Testis (tissue), 3 donors: ENCODE results near the gene MACO1. TPM values are rescaled to one million over a fixed set of nuclear protein-coding genes. Genes with fewer than 3 reads are reported as not detected.

Experiments used
- DNase-seq: peaks from one replicate; pipeline ENCODE4 v3.0.0-alpha.2; 2019
- H3K27ac ChIP-seq, 2 donors: fragments of 200-600 bp; sonication (generic); one replicate each; pipeline ENCODE4 v1.5.1; 2019
- H3K27me3 ChIP-seq: fragments of 200-600 bp; sonication (generic); one replicate; pipeline ENCODE4 v1.5.1; 2019
- H3K36me3 ChIP-seq: fragments of 200-600 bp; sonication (generic); one replicate; pipeline ENCODE4 v1.5.1; 2017; ENCODE audit warnings: low read depth; ENCODE audit errors: missing control alignments
- H3K4me1 ChIP-seq: fragments of 200-600 bp; sonication (generic); one replicate; pipeline ENCODE4 v1.5.1; 2019
- H3K4me3 ChIP-seq, 2 donors: fragments of 200-600 bp; sonication (generic); one replicate each; pipeline ENCODE4 v1.5.1; 2017 to 2019
- H3K9me3 ChIP-seq: fragments of 200-600 bp; sonication (generic); one replicate; pipeline ENCODE4 v1.5.1; 2017
- POLR2A ChIP-seq: fragments of 450-650 bp; IDR thresholded peaks from one replicate; pipeline ENCODE4 v1.6.1; 2017; ENCODE audit warnings: antibody characterized with exemption, mild to moderate bottlenecking, moderate library complexity
- WGBS, 2 donors: methylation state at CpG; one replicate each; pipeline ENCODE4 v1.1.5; 2018; 5-methylcytosine and 5-hydroxymethylcytosine counted together
- intact Hi-C: fragments of 100-400 bp; cut with DNase I; formaldehyde crosslinking; loops from one replicate; pipeline ENCODE4 v1.15.1; 2023; ENCODE audit warnings: low total_unique reads
- polyA plus RNA-seq: library from polyadenylated mRNA; stranded (reverse); fragments of 350-450 nt; fragmentation: Illumina TruSeq; extraction: RNeasy Lipid Tissue Mini Kit (QIAGEN cat#74804); gene quantifications from one replicate; pipeline ENCODE4 v1.2.3, GENCODE V29; 2014; ENCODE audit warnings: low read depth, low replicate concordance; ENCODE audit not compliant: insufficient read depth
- total RNA-seq, 2 donors: library from RNA; depleted of rRNA; stranded (reverse); fragments of >200 nt; gene quantifications; one replicate each; pipeline ENCODE4 v1.2.3, GENCODE V29; 2016
- TF ChIP-seq, protein P1 (sequence below), 3 experiments: fragments of 450-650 bp in 2 of 3; fragments of 200-600 bp in 1 of 3; sonication (generic) in 1 of 3; IDR thresholded peaks; one replicate each; pipeline ENCODE4 v1.5.1; 2016 to 2019; ENCODE audit warnings: antibody characterized with exemption in 3 of 3, mild to moderate bottlenecking in 2 of 3, moderate library complexity in 1 of 3

MACO1 gene
- total and polyA plus RNA-seq, 3 donors from 2014 or later: 22.1 to 51.3 (median 25.4) TPM

DNA sequence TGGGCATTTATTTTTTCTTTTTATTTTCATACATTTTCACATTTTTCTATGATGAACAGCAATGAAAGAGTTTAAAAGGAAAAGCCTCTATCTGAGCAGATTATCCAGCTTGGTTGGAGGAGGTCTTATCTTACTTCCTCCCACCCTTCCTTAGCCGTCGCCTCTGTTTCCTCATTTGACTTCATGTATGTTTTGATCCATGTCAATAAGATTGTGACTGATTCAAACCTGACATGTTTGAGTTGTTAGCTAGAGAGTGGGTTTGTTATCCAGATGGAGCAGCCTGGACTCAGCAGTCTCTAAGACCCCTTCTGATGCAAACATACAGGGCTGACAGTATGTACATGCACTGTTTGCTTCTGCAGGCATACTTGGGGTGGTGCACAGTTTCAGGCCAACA lies 31.2 kb downstream of the MACO1 start:
- TF ChIP-seq POLR2A: no peak
- TF ChIP-seq, protein P1, sequence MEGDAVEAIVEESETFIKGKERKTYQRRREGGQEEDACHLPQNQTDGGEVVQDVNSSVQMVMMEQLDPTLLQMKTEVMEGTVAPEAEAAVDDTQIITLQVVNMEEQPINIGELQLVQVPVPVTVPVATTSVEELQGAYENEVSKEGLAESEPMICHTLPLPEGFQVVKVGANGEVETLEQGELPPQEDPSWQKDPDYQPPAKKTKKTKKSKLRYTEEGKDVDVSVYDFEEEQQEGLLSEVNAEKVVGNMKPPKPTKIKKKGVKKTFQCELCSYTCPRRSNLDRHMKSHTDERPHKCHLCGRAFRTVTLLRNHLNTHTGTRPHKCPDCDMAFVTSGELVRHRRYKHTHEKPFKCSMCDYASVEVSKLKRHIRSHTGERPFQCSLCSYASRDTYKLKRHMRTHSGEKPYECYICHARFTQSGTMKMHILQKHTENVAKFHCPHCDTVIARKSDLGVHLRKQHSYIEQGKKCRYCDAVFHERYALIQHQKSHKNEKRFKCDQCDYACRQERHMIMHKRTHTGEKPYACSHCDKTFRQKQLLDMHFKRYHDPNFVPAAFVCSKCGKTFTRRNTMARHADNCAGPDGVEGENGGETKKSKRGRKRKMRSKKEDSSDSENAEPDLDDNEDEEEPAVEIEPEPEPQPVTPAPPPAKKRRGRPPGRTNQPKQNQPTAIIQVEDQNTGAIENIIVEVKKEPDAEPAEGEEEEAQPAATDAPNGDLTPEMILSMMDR (IDR thresholded peaks at IDR 0.05): no peak
- WGBS, 2 donors: 54 to 67% methylated on average over 2 of the region's 2 CpGs
- no peak for DNase-seq
- no peak overlapping the region for H3K27ac ChIP-seq
- H3K36me3 ChIP-seq: no peaks in the 10 kb centered on the region
- H3K27me3 ChIP-seq: no peaks in the 10 kb centered on the region
- H3K9me3 ChIP-seq: no peaks in the 10 kb centered on the region
- H3K4me3 ChIP-seq: no peak overlapping the region
- peaks cover 1% of the 10 kb centered on the region for H3K4me1 ChIP-seq
- intact Hi-C loops: no loop called here

DNA sequence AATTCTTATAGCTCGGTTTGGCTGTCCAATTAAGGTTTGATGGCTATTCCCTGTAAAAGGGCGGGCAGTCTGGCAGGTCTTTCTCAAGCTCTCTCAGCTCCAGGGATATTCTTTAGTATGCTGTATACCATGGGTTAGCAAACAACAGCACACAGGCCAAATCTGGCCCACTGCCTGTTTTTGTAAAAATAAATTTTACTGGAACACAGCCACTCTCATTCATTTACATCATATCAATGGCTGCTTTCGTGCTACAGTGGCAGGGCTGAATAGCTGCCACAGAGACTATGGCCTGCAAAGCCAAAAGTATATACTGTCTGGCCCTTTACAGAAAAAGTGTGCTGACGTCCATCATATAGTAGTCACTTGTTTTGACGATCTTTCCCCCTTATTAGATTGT lies 32.0 kb downstream of the MACO1 start:
- intact Hi-C loops: no loop called here
- H3K27ac ChIP-seq: no peak overlapping the region
- no peak overlapping the region for H3K4me3 ChIP-seq
- H3K9me3 ChIP-seq: no peaks in the 10 kb centered on the region
- H3K27me3 ChIP-seq: no peaks in the 10 kb centered on the region
- no peak for TF ChIP-seq POLR2A
- TF ChIP-seq, protein P1 (IDR thresholded peaks at IDR 0.05): no peak
- WGBS, 2 donors: 61 to 62% methylated on average over 5 of the region's 5 CpGs
- DNase-seq: no peak
- no peaks in the 10 kb centered on the region for H3K36me3 ChIP-seq
- peaks cover 6% of the 10 kb centered on the region for H3K4me1 ChIP-seq

DNA sequence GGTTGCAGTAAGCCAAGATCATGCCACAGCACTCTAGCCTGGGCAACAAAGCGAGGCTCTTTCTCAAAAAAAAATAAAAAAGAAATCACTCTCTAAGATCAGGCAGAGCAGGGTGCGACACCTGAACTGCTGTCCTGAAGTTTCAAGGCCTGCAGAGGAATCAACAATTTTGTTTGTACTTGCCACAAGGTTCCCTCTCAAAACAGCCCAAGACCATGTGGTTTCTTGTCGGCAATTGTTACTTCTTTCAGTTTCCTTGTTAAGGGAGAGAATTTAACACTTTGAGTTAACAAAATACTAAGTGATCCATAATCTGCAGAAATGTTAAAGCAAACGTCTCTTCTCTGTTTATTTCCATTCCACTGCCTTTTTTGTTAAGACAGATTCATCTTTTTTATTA lies 36.5 kb downstream of the MACO1 start:
- Histone ChIP-seq H3K27me3 (no peaks in the 10 kb centered on the region), H3K4me3 (no peak overlapping the region), H3K36me3 (no peaks in the 10 kb centered on the region), H3K9me3 (no peaks in the 10 kb centered on the region), H3K4me1 (peaks cover 10% of the 10 kb centered on the region), H3K27ac (no peak overlapping the region)
- no peak for TF ChIP-seq POLR2A
- TF ChIP-seq, protein P1 (IDR thresholded peaks at IDR 0.05): no peak
- DNase-seq: no peak
- 43 to 51% methylated on average over 4 of the region's 4 CpGs for WGBS, 2 donors
- intact Hi-C loops: no loop called here

DNA sequence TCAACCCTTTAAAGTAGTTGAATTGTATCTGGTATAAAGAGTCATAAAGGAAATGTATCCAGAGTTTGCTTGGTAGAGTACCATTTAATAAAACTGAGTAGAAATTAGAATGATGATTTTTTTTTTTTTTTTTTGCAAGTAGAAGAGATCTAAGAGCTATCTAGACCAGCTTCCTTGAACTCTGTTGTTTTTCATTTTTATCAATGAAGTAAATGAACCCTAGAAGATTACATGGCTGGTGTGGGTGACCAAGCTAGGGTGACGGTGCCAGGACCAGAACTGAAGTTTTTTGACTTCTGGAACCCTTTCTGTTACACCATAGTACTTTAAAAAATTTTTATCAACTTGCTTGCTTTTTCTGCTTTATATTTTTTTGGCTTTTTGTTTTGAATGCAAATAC lies 36.9 kb downstream of the MACO1 start:
- intact Hi-C loops: no loop called here
- Histone ChIP-seq H3K27me3 (no peaks in the 10 kb centered on the region), H3K27ac (peak overlapping the region in 1 of 2 donors; percentile 71), H3K36me3 (no peaks in the 10 kb centered on the region), H3K4me1 (peaks cover 10% of the 10 kb centered on the region), H3K4me3 (no peak overlapping the region), H3K9me3 (no peaks in the 10 kb centered on the region)
- no peak for DNase-seq
- TF ChIP-seq, protein P1 (IDR thresholded peaks at IDR 0.05): no peak
- WGBS, 2 donors: 23 to 35% methylated on average over 1 of the region's 1 CpG

DNA sequence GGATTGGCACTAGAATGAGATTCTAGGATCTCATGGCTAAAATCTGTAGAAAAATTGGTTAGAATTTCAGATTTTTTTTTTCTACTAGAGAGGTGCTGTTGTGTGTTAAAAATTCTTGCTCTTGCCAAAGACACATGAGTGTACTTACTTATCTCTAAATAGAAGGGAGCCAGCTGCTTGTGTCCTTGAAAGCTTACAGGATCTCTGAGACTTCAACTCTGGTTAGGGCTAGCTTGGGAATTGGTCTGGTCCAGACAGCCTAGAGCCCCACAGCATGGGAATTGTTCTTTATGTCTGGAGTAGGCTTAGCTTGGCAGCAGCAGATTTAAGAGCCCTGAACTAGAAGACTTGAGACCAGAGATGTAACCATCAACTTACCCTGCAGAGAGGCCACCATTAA lies 37.3 kb downstream of the MACO1 start:
- Histone ChIP-seq H3K9me3 (no peaks in the 10 kb centered on the region), H3K27me3 (no peaks in the 10 kb centered on the region), H3K4me1 (peaks cover 10% of the 10 kb centered on the region), H3K4me3 (no peak overlapping the region), H3K27ac (peak overlapping the region in 1 of 2 donors; percentile 71), H3K36me3 (no peaks in the 10 kb centered on the region)
- TF ChIP-seq, protein P1 (IDR thresholded peaks at IDR 0.05): no peak
- no peak for TF ChIP-seq POLR2A
- intact Hi-C loops: no loop called here
- peak; percentile 77 for DNase-seq
